Memory B cell (primary cell): ENCODE results near the gene GGA3.
A peak's percentile ranks its signal among the peaks of the same experiment; 100 is the strongest.

Source experiments
- ATAC-seq: fragments of 150-1000 bp; cut with Tn5 transposase; 2 replicates; pipeline ENCODE4 v1.10.0; 2021; ENCODE audit warnings: low read depth, mild to moderate bottlenecking, moderate library complexity
- DNase-seq, 2 donors: peaks; one replicate each; pipeline ENCODE4 v3.0.0; 2022; ENCODE audit warnings: low spot score in 2 of 2
- H3K27ac Mint-ChIP-seq: one replicate; pipeline ENCODE4 v1.8.0; 2022; ENCODE audit warnings: mild to moderate bottlenecking, moderate library complexity, mixed read lengths
- H3K27me3 Mint-ChIP-seq: one replicate; pipeline ENCODE4 v1.8.0; 2022; ENCODE audit warnings: mixed read lengths
- H3K36me3 Mint-ChIP-seq: one replicate; pipeline ENCODE4 v1.8.0; 2022; ENCODE audit warnings: mild to moderate bottlenecking, mixed read lengths
- H3K4me1 Mint-ChIP-seq: one replicate; pipeline ENCODE4 v1.8.0; 2022; ENCODE audit warnings: mixed read lengths
- H3K4me3 Mint-ChIP-seq: one replicate; pipeline ENCODE4 v1.8.0; 2022; ENCODE audit warnings: mild to moderate bottlenecking, moderate library complexity, mixed read lengths
- H3K9me3 Mint-ChIP-seq: one replicate; pipeline ENCODE4 v1.8.0; 2022; ENCODE audit warnings: mixed read lengths

GGA3 gene

DNA sequence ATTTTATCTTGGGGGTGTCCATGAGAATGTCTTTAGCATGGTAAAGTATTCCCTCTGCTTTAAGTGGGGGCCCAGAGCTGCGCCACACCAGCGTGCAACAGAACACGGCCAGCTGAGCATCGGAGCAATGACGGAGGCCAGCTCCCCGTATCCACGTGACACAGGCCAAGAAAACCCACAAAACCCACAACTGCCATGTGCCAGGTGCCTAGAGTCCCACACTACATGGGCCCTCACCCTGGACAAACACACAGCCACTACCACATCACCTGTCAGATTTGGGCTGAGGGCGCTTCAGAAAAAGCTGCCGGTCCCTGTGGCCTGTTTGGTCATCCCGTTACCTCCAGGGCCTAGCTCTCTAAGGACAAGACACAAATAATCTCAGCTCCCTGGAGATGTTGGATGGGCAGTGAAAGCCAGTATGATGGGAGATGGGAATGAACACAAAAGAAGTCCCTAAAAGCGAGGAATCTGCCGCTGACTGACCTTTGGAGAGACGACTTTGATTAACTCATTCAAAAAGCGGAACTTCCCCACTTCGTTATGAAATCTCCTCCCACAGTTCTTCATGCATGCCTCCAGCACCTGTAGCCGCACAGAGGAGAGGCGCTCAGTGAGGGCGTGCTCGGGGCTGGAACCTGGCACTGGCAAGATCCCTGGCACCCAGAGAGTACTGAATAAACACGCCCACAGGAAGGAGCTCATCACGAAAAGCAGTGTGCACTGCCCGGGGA lies 17.1 kb downstream of the GGA3 start:
- DNase-seq (peak; percentile 47 to 69), ATAC-seq (peak; percentile 63)
- Mint-ChIP-seq H3K9me3 (no peaks in the 10 kb centered on the region), H3K4me1 (peaks cover 41% of the 10 kb centered on the region), H3K27me3 (no peaks in the 10 kb centered on the region), H3K36me3 (peaks cover 15% of the 10 kb centered on the region), H3K27ac (peak overlapping the region; percentile 97), H3K4me3 (peak overlapping the region; percentile 74)

DNA sequence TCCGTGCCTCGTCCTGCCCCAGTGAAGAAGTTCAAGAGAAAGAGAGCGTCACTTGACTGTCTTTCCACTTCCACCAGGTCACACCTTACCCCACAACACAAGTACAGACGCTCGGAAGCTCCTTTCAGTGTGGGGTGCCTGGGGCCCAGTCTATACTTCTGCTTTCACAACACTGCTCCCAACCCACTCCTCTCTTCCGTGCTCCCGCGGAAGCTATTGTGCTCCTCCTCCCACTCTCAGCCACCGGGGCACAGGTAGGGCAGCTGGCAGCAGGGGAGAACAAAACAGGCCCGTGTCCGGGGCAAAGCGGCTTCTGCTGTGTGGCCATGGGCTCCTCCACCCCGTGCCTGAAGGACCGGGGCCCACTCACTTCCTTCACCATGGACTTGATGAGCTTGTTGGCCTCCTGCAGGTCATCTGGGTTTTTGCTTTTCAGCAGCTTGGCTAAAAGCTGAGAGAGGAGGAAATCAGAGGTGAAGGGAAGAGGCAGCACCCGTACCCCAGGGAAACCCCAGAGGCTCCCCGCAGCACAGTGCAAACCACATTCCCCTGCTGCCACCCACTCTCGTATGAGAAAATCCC lies 18.9 kb downstream of the GGA3 start:
- DNase-seq (peak; percentile 59 to 72), ATAC-seq (peak; percentile 78)
- Mint-ChIP-seq H3K36me3 (peaks cover 19% of the 10 kb centered on the region), H3K27ac (peak overlapping the region; percentile 97), H3K9me3 (no peaks in the 10 kb centered on the region), H3K4me3 (peak overlapping the region; percentile 42), H3K4me1 (peaks cover 45% of the 10 kb centered on the region), H3K27me3 (no peaks in the 10 kb centered on the region)

DNA sequence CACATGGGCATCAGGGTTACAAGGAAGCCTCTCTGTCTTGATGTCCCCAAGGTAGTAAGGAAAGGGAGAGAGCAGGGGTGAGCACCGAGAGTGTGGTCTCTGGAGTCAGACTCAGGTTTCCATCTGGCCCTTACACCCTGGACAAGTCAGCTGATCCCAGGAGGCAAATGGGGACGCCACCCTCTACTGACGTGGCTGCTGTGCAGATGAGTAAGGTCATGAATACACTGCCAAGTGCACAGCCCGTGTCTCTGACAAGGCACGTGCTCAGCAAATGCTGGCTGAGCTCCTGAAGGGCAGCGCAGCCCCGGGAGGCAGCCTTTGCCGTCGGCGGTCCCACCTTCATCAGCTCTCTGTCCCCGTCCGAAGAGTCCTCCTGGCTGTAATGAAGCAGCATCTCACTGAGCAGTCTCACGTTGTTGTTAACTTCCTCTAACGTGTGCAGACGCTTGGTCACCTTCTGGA lies 19.4 kb downstream of the GGA3 start:
- H3K27me3 Mint-ChIP-seq, result no peaks in the 10 kb centered on the region
- peak overlapping the region; percentile 97 for H3K27ac Mint-ChIP-seq
- peak; percentile 10 for ATAC-seq
- DNase-seq, result peak in 1 of 2 donors; percentile 50
- H3K9me3 Mint-ChIP-seq, result no peaks in the 10 kb centered on the region
- peak overlapping the region; percentile 47 for H3K4me3 Mint-ChIP-seq
- H3K36me3 Mint-ChIP-seq, result peaks cover 19% of the 10 kb centered on the region
- peaks cover 45% of the 10 kb centered on the region for H3K4me1 Mint-ChIP-seq

DNA sequence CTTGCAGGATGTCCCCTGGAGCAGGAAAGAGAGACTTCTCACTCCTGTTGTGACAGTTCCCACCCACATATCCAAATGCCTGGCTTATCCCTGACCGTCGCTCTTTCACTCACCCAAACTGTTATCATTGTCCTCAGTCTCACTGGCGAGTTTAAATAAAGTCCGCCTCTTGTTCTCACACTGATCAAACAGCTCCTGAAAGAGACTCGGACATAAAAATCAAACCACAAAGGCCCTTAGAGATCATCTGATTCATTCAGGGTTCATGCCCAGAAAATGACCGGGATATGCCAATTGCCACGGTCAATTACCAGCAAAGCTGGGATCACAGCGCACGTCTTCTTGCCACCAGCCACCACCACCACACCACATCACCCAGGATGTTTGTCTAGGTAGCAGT lies 19.9 kb downstream of the GGA3 start:
- Mint-ChIP-seq H3K9me3 (no peaks in the 10 kb centered on the region), H3K27ac (peak overlapping the region; percentile 97), H3K36me3 (peaks cover 22% of the 10 kb centered on the region), H3K4me1 (peaks cover 45% of the 10 kb centered on the region), H3K27me3 (no peaks in the 10 kb centered on the region), H3K4me3 (peak overlapping the region; percentile 47)
- no peak for DNase-seq
- no peak for ATAC-seq

DNA sequence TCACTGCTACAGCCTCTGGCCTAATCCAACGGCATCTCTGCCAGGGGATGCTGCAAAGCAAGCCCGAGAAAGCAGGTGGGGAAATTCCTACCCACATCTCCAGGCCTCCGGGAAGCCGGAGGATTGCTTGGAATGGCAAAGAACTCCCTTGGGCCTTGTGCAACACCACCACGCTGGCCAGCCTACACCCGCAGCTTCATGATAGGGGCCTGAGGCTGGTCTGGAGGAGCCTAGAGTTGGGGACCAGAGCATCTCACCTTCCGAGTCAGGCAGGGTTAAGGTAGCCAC lies 20.3 kb downstream of the GGA3 start:
- Mint-ChIP-seq H3K27ac (peak overlapping the region; percentile 97), H3K9me3 (no peaks in the 10 kb centered on the region), H3K4me3 (no peak overlapping the region), H3K27me3 (no peaks in the 10 kb centered on the region), H3K36me3 (peaks cover 20% of the 10 kb centered on the region), H3K4me1 (peaks cover 44% of the 10 kb centered on the region)
- no peak for DNase-seq
- ATAC-seq, result no peak

DNA sequence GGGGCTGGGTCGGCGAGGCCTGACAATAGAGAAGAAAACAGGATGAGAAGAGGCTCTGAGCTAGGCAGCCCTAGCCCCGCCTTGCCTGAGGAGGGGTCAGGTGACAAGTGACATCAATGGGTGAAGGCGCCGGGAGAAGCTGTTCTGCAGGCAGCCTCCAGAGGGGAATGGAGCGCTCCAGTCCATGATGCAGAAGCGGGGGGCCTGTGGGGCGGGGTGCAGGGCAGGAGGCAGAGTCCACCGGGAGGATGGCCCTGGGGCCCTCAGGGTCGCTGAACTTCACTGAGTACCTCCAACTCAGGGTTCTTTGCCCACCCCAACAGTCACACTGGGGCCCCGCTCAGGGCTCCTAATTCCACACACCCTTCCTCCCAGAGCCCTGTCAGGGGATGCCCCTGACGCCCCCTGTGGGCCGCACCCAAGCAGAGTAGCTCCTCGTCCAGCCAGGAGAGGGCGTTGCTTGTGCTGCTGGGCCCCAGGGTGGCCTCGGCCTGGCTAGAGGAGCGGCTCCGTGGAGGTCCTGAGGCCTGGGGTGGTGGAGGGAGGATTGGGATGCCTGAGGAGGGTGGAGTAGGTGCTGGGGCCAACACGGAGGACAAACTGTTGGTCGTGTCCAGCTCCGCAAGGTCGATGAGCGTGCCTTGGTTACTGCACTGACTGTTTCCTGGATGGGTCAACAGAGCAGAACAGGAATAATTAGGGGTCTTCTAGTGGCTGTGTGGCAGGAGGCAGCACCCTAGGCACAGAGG lies 20.8 kb downstream of the GGA3 start:
- peak overlapping the region; percentile 97 for H3K27ac Mint-ChIP-seq
- ATAC-seq (no peak), DNase-seq (peak in 1 of 2 donors; percentile 34)
- H3K9me3 Mint-ChIP-seq, result no peaks in the 10 kb centered on the region
- peaks cover 22% of the 10 kb centered on the region for H3K36me3 Mint-ChIP-seq
- no peaks in the 10 kb centered on the region for H3K27me3 Mint-ChIP-seq
- peaks cover 39% of the 10 kb centered on the region for H3K4me1 Mint-ChIP-seq
- peak overlapping the region; percentile 41 for H3K4me3 Mint-ChIP-seq

DNA sequence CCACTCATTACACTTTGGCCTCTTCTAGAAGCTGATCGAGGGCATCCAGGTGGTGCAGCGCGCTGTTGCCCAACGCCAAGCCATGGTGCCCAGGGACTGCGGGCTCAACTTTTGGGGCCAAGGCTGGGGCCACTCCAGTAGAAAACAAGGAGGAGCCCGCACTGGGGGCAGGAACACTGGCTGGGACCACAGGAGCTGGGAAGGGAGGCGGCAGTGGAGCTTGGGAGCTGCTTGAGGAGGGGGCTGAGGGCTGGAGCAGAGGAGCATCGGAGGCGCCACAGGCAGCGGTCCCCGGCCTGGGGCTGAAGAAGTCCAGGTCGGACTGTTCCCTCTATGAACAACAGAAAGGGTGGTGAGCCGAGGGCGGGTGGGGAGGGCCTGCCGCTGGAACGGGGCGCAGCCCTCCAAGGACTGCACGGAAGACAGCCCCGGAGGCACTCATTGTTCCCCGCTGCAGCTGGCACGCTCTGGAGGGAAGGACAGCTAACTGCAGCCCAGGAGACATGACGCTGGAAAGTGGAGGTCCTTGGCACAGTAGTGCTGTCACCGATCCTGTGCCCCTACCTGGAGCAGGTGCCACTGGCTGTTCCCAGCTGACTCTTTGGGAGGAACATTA lies 21.5 kb downstream of the GGA3 start:
- Mint-ChIP-seq H3K4me3 (no peak overlapping the region), H3K36me3 (peaks cover 24% of the 10 kb centered on the region), H3K27ac (peak overlapping the region; percentile 97), H3K9me3 (no peaks in the 10 kb centered on the region), H3K4me1 (peaks cover 38% of the 10 kb centered on the region), H3K27me3 (no peaks in the 10 kb centered on the region)
- ATAC-seq (no peak), DNase-seq (no peak)

DNA sequence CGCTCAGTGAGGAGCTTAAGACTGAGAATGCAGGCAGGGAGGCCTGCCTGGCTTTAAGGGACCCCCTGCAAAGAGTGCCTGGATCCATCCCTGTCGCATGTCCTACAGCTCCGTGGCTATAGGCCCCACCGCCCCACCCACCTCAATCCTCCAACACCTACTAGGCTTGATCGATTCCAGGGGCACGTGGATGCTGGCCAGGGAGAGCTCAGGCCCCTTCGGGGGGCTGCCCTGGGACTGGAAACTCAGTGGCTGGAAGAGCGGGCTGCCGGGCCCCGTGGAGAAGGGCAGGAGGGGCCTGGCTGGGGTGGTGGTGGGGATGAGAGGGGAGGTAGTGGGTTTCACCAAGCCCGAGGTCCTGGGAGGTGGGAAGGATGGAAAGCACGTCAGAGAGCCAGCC lies 22.2 kb downstream of the GGA3 start:
- no peak for DNase-seq
- H3K9me3 Mint-ChIP-seq, result no peaks in the 10 kb centered on the region
- no peak overlapping the region for H3K4me3 Mint-ChIP-seq
- peaks cover 29% of the 10 kb centered on the region for H3K36me3 Mint-ChIP-seq
- peaks cover 33% of the 10 kb centered on the region for H3K4me1 Mint-ChIP-seq
- no peak for ATAC-seq
- H3K27me3 Mint-ChIP-seq, result no peaks in the 10 kb centered on the region
- peak overlapping the region; percentile 86 for H3K27ac Mint-ChIP-seq

DNA sequence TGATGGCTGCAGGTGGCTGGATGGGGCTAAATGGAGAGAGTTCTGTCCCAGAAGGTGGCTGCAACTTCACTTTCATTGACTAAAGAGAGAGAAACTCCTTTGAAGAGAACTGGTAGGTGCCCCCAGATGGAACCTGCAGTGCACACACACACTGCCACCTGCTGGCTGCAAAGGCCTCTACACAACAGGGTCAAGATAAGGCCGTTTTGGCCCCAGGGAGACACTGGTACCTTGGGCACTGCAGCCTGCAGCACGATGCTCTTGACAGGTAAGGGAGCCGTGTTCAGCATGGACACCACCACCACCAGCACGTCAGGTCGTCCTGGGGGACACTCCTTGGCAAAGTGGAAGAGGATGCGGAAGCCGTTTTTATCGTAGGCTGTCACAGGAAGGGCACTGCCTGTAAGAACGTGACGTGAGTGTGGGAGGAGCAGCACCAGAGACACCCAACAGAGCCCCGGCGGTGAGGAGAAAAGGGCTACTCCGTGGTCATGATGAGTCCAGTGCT lies 22.7 kb downstream of the GGA3 start:
- DNase-seq (peak; percentile 49 to 54), ATAC-seq (peak; percentile 24)
- no peak overlapping the region for H3K4me3 Mint-ChIP-seq
- peaks cover 30% of the 10 kb centered on the region for H3K4me1 Mint-ChIP-seq
- no peaks in the 10 kb centered on the region for H3K27me3 Mint-ChIP-seq
- peaks cover 31% of the 10 kb centered on the region for H3K36me3 Mint-ChIP-seq
- peak overlapping the region; percentile 86 for H3K27ac Mint-ChIP-seq
- H3K9me3 Mint-ChIP-seq, result no peaks in the 10 kb centered on the region

DNA sequence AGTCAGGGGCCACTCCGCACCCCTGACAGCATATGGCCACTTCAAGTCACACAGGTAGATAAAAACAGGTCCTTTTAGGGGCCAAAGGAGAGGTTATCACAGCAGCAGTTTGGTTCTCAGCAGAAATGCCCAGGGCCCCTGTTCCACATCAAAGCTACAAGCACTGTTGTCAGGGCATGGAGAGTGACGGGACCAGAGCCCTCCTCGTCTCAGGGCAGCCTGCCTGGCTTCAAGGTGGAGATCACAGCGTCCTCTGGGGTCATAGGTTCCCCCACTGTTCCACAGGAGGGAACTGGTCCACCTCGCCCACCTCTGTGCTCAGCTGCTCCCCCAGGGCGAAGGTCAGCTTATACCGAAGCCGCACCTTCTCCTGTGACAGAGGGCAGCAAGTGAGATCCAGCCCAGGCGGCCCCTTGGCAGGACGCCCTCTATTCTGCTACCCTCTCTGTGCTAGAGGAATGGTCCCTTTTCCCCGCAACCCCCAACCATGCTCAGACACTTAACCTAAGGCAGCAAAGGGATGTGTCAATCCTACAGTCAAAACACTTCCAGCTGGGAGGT lies 23.3 kb downstream of the GGA3 start:
- ATAC-seq (no peak), DNase-seq (no peak)
- Mint-ChIP-seq H3K4me3 (no peak overlapping the region), H3K9me3 (no peaks in the 10 kb centered on the region), H3K27me3 (no peaks in the 10 kb centered on the region), H3K36me3 (peaks cover 30% of the 10 kb centered on the region), H3K4me1 (peaks cover 25% of the 10 kb centered on the region), H3K27ac (no peak overlapping the region)

DNA sequence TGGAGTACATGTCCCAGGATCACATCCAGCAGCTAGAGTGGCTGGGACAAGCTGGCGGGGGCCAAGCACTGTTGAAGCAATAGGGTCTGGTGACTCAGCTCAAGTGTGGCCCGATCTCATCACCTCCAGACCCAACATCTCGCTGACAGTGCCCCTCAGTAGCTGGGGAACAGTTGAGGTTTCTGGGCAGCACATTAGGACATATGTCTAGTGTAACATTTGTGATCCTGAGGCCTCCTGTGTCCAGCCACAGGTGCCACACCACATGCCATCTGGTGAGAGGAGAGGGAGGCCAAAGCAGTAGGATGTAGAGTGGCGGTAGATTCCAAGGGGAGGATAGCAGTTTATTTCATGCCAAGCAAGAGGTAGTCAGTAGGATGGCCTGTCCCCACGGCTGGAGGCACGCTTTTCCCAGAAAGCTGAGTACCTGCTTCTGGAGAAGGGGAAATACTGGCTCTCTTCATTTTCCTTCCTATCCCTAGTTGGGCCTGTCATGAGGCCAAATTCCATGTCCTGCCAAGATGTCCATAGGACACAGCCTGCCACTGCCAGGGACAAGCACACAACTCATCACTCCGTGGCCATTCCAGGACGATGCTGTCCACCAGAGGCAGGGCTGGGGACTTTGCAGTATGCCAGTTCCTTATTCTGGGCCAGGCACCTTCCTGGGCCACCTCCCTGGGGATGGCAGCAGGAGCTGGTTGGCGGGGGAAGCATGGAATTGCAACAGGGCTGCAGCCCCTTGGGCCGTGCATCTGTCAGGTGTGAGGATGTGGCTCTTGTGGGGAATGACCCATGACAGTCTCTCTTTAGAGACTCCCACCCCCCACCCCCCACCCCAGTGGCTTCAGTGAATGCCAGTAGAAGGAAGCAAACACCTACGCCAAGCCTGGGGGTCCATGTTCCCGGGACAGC lies 24.0 kb downstream of the GGA3 start:
- H3K9me3 Mint-ChIP-seq, result no peaks in the 10 kb centered on the region
- peaks cover 19% of the 10 kb centered on the region for H3K4me1 Mint-ChIP-seq
- H3K27me3 Mint-ChIP-seq, result no peaks in the 10 kb centered on the region
- DNase-seq (no peak), ATAC-seq (no peak)
- peaks cover 36% of the 10 kb centered on the region for H3K36me3 Mint-ChIP-seq
- H3K27ac Mint-ChIP-seq, result no peak overlapping the region
- H3K4me3 Mint-ChIP-seq, result no peak overlapping the region

DNA sequence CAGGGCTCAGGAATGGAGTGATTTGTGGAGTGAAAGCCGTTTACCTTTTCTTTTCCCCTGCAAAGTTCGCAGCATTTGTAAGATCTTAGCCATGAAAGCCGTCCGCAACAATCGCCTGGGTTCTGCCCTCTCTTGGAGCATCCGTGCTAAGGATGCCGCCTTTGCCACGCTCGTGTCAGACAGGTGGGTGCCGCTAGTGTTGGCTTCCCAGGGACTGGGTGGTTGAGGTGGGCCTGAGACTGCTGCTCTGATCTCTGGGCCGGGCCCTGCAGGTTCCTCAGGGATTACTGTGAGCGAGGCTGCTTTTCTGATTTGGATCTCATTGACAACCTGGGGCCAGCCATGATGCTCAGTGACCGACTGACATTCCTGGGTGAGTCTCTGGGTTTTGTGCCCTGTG lies 28.6 kb downstream of the GGA3 start:
- ATAC-seq (no peak), DNase-seq (no peak)
- peaks cover 27% of the 10 kb centered on the region for H3K36me3 Mint-ChIP-seq
- no peaks in the 10 kb centered on the region for H3K9me3 Mint-ChIP-seq
- no peak overlapping the region for H3K4me3 Mint-ChIP-seq
- H3K27me3 Mint-ChIP-seq, result no peaks in the 10 kb centered on the region
- no peaks in the 10 kb centered on the region for H3K4me1 Mint-ChIP-seq
- no peak overlapping the region for H3K27ac Mint-ChIP-seq
